ENCODE measurements around the gene ATP6V1G2. TPM values are rescaled to one million over a fixed set of nuclear protein-coding genes. Genes with fewer than 3 reads are reported as not detected.

ATP6V1G2 gene
- total and polyA plus RNA-seq, 2 of the 4 experiments (the other 2 are of a cell fraction), result 1.4 to 6.5 TPM

- TF ChIP-seq CHD1 (IDR thresholded peaks at IDR 0.05; ENCODE audit: low read depth, low read length), result no peak
These were observed 11.3 kb upstream of the ATP6V1G2 start (continued) for GRCh38 chr6:31557443-31558317.

- Histone ChIP-seq H3K27me3 (ENCODE audit: control insufficient read depth, insufficient read depth, low read length) (no peaks in the 10 kb centered on the region), H2AFZ (replicated peaks; ENCODE audit: low read length, poor library complexity) (no peak overlapping the region), H4K91ac (ENCODE audit: insufficient read depth, low read depth, low read length) (no peak overlapping the region), H3K27ac (ENCODE audit: insufficient read depth, low read length) (no peak overlapping the region), H2BK15ac (ENCODE audit: low read depth, low read length) (no peak overlapping the region), H3K9me1 (ENCODE audit: insufficient read depth, low read length) (peaks cover 18% of the 10 kb centered on the region; the same call in 1 of the 2 replicates), H3K56ac (ENCODE audit: extremely low read depth, insufficient read depth, low read length) (no peak overlapping the region), H3K4me2 (ENCODE audit: low read depth, low read length) (no peak overlapping the region), H2BK120ac (ENCODE audit: low read depth, low read length) (no peak overlapping the region), H3K4me1 (ENCODE audit: control insufficient read depth, insufficient read depth, low read length) (peaks cover 18% of the 10 kb centered on the region), H3K79me1 (ENCODE audit: low read depth in 1 of 2, low read length in 2 of 2) (peaks cover 12 to 26% of the 10 kb centered on the region in 2 experiments), H3K36me3 (ENCODE audit: control insufficient read depth, insufficient read depth, low read length) (peaks cover 34% of the 10 kb centered on the region), H3K4me3 (ENCODE audit: insufficient read depth, low read depth, low read length) (no peak overlapping the region), H2BK20ac (ENCODE audit: low read depth, low read length) (no peak overlapping the region), H2AK9ac (replicated peaks; ENCODE audit: low read depth, low read length, poor library complexity) (no peak overlapping the region), H3K9me3 (ENCODE audit: control insufficient read depth, insufficient read depth, low read length) (no peaks in the 10 kb centered on the region), H4K20me1 (ENCODE audit: insufficient read depth, low read length) (no peaks in the 10 kb centered on the region), H3K18ac (ENCODE audit: low read depth, low read length) (no peak overlapping the region), H3K14ac (replicated peaks; ENCODE audit: low read depth, low read length) (no peak overlapping the region), H3K9ac (ENCODE audit: low read depth, low read length) (no peak overlapping the region), H3K23ac (ENCODE audit: low read depth, low read length) (no peak overlapping the region), H2AK5ac (ENCODE audit: low read depth, low read length) (no peak overlapping the region), H4K8ac (ENCODE audit: low read depth in 2 of 2, low read length in 2 of 2) (no peak overlapping the region), H2BK5ac (ENCODE audit: low read depth, low read length, poor library complexity, severe bottlenecking) (no peak overlapping the region), H4K5ac (ENCODE audit: low read depth, low read length) (no peak overlapping the region), H3K4ac (ENCODE audit: low read depth, low read length) (no peak overlapping the region)
- POLR2A ChIA-PET (ENCODE audit: unreplicated experiment), result no interaction called here
- dilution Hi-C loops (cut with HindIII; ENCODE audit: low sequenced_read_pairs, unreplicated experiment), result no loop called here
- CTCF ChIA-PET, result no interaction called here
- BruUV-seq (replicated peaks), result no TSS peak
- intact Hi-C loops (cut with micrococcal nuclease), result no loop called here
- no peak for ATAC-seq (ENCODE audit: low read depth)
- WGBS, 2 experiments (ENCODE audit: extremely low coverage in 2 of 2, insufficient read length in 1 of 2), result no CpG with 5 or more reads among the region's 3 CpGs
- TF ChIP-seq RCOR1 (IDR thresholded peaks at IDR 0.05; ENCODE audit: insufficient replicate concordance, low read length) (no peak), RFX5 (IDR thresholded peaks at IDR 0.05; ENCODE audit: low read depth, low read length) (no peak), BHLHE40 (IDR thresholded peaks at IDR 0.05; ENCODE audit: low read depth, low read length) (no peak), CHD1 (IDR thresholded peaks at IDR 0.05; ENCODE audit: low read depth, low read length) (no peak)
- in situ Hi-C loops (cut with MboI; ENCODE audit: low sequenced_read_pairs), result no loop called here
- DNase-seq, result no peak
These were observed 9.9 kb upstream of the ATP6V1G2 start for GRCh38 chr6:31556307-31556706.
